H1 (cell line): ENCODE results near the gene UGT1A1.

Experiments used
- EP300 ChIP-seq, 2 experiments: IDR thresholded peaks; 1 replicate in 1 of 2; 2 replicates in 1 of 2; pipeline ENCODE4 v1.6.1; 2011 to 2012; ENCODE audit warnings: low read depth in 2 of 2, low read length in 2 of 2, mild to moderate bottlenecking in 2 of 2, borderline replicate concordance in 1 of 2, inconsistent platforms in 1 of 2, moderate library complexity in 1 of 2
- GTF2F1 ChIP-seq: IDR thresholded peaks from 2 replicates; pipeline ENCODE4 v1.6.1; 2012; ENCODE audit warnings: low read depth, low read length, improper control_type of control experiment, borderline replicate concordance

DNA sequence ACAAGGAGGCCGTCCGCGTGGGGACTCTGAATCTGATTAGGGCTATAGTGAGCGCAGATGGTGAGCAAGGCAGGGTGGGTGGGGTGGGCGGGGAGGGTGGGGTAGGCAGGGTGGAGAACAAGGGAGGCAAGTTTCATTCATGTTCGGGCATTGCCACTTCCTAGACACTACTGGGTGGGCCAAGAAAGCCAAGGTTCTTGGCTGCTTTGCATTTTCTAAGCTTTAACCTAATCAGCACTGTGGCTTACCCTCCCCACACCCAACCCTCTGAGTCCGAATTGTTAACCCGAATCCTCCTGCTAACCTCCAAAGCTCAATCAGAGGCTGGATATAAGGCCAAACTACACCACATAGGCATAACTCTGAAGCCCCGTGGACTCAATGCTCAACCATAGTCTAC lies 36.2 kb downstream of the UGT1A1 start:
- TF ChIP-seq GTF2F1 (no peak), EP300 (IDR thresholded peaks at IDR 0.05; ENCODE audit: borderline replicate concordance in 1 of 2, low read depth in 2 of 2, low read length in 2 of 2) (no peak)
